ENCODE measurements around the gene COL23A1.

The COL23A1 gene

GRCh38 chr5:178411083-178411482 is 179.1 kb downstream of the COL23A1 start:
- TF ChIP-seq GATA1 (IDR thresholded peaks at IDR 0.05; ENCODE audit: low read depth, low read length) (no peak), POLR2A (IDR thresholded peaks at IDR 0.05; ENCODE audit: low read length) (no peak)
- no peak for DNase-seq

GRCh38 chr5:178407646-178408045 is 182.5 kb downstream of the COL23A1 start:
- TF ChIP-seq POLR2A (IDR thresholded peaks at IDR 0.05; ENCODE audit: low read length) = no peak
- no peak for TF ChIP-seq GATA1 (IDR thresholded peaks at IDR 0.05; ENCODE audit: low read depth, low read length)
- DNase-seq = no peak

- no peak for TF ChIP-seq GATA1 (IDR thresholded peaks at IDR 0.05; ENCODE audit: low read depth, low read length)
- TF ChIP-seq POLR2A (IDR thresholded peaks at IDR 0.05; ENCODE audit: low read length) = no peak
- DNase-seq = no peak
These were observed 185.2 kb downstream of the COL23A1 start for GRCh38 chr5:178404987-178405386.

- DNase-seq = no peak
- TF ChIP-seq GATA1 (IDR thresholded peaks at IDR 0.05; ENCODE audit: low read depth, low read length) (no peak), POLR2A (IDR thresholded peaks at IDR 0.05; ENCODE audit: low read length) (no peak)
These were observed 186.1 kb downstream of the COL23A1 start for GRCh38 chr5:178403956-178404600.

- DNase-seq = no peak
- TF ChIP-seq GATA1 (IDR thresholded peaks at IDR 0.05; ENCODE audit: low read depth, low read length) (no peak), POLR2A (IDR thresholded peaks at IDR 0.05; ENCODE audit: low read length) (no peak)
These were observed 186.8 kb downstream of the COL23A1 start for GRCh38 chr5:178403351-178403750.

- TF ChIP-seq GATA1 (IDR thresholded peaks at IDR 0.05; ENCODE audit: low read depth, low read length) = no peak
- TF ChIP-seq POLR2A (IDR thresholded peaks at IDR 0.05; ENCODE audit: low read length) = no peak
- DNase-seq = no peak
These were observed 190.5 kb downstream of the COL23A1 start for GRCh38 chr5:178399701-178400095.

- DNase-seq = no peak
- TF ChIP-seq POLR2A (IDR thresholded peaks at IDR 0.05; ENCODE audit: low read length) = no peak
- no peak for TF ChIP-seq GATA1 (IDR thresholded peaks at IDR 0.05; ENCODE audit: low read depth, low read length)
These were observed 191.1 kb downstream of the COL23A1 start for GRCh38 chr5:178398901-178399700.

GRCh38 chr5:178396796-178397720 is 193.1 kb downstream of the COL23A1 start:
- no peak for DNase-seq
- no peak for TF ChIP-seq POLR2A (IDR thresholded peaks at IDR 0.05; ENCODE audit: low read length)
- no peak for TF ChIP-seq GATA1 (IDR thresholded peaks at IDR 0.05; ENCODE audit: low read depth, low read length)

GRCh38 chr5:178394074-178394473 is 196.1 kb downstream of the COL23A1 start:
- TF ChIP-seq POLR2A (IDR thresholded peaks at IDR 0.05; ENCODE audit: low read length) (no peak), GATA1 (IDR thresholded peaks at IDR 0.05; ENCODE audit: low read depth, low read length) (no peak)
- DNase-seq = no peak

GRCh38 chr5:178392931-178393394 is 197.2 kb downstream of the COL23A1 start:
- DNase-seq = no peak
- no peak for TF ChIP-seq POLR2A (IDR thresholded peaks at IDR 0.05; ENCODE audit: low read length)
- no peak for TF ChIP-seq GATA1 (IDR thresholded peaks at IDR 0.05; ENCODE audit: low read depth, low read length)

- no peak for TF ChIP-seq GATA1 (IDR thresholded peaks at IDR 0.05; ENCODE audit: low read depth, low read length)
- TF ChIP-seq POLR2A (IDR thresholded peaks at IDR 0.05; ENCODE audit: low read length) = no peak
- no peak for DNase-seq
These were observed 197.8 kb downstream of the COL23A1 start for GRCh38 chr5:178392386-178392785.

- DNase-seq = no peak
- no peak for TF ChIP-seq POLR2A (IDR thresholded peaks at IDR 0.05; ENCODE audit: low read length)
- TF ChIP-seq GATA1 (IDR thresholded peaks at IDR 0.05; ENCODE audit: low read depth, low read length) = no peak
These were observed 198.7 kb downstream of the COL23A1 start for GRCh38 chr5:178391480-178391879.

- DNase-seq = no peak
- TF ChIP-seq GATA1 (IDR thresholded peaks at IDR 0.05; ENCODE audit: low read depth, low read length) = no peak
- no peak for TF ChIP-seq POLR2A (IDR thresholded peaks at IDR 0.05; ENCODE audit: low read length)
These were observed 200.4 kb downstream of the COL23A1 start for GRCh38 chr5:178389796-178390195.
